Stromal cell of bone marrow (primary cell): ENCODE data around the gene CFAP46.

Experiments used
- DNase-seq: peaks from one replicate; pipeline ENCODE4 v3.0.0-alpha.2; 2012; ENCODE audit warnings: low read depth

The CFAP46 gene

GRCh38 chr10:132770061-132771021 is 172.0 kb downstream of the CFAP46 start:
- no peak for DNase-seq

GRCh38 chr10:132768346-132769248 is 173.8 kb downstream of the CFAP46 start:
- no peak for DNase-seq

- DNase-seq, result no peak
Measured at GRCh38 chr10:132766291-132766690, 176.1 kb downstream of the CFAP46 start.

- no peak for DNase-seq
Measured at GRCh38 chr10:132765435-132765834, 176.9 kb downstream of the CFAP46 start.

GRCh38 chr10:132764108-132764507 is 178.3 kb downstream of the CFAP46 start:
- no peak for DNase-seq

- no peak for DNase-seq
Measured at GRCh38 chr10:132763545-132763944, 178.8 kb downstream of the CFAP46 start.

GRCh38 chr10:132762267-132762666 is 180.1 kb downstream of the CFAP46 start:
- DNase-seq, result no peak

GRCh38 chr10:132761395-132762060 is 180.8 kb downstream of the CFAP46 start:
- DNase-seq, result no peak

GRCh38 chr10:132758865-132759264 is 183.5 kb downstream of the CFAP46 start:
- DNase-seq, result no peak
